Neutrophil (primary cell): Measurements from ENCODE around the gene VN1R4.
"Not testable (repeated sequence)": the region's sequence is repeated elsewhere in the genome, so short reads cannot be mapped to it uniquely, and the experiment has no call there.

ENCODE experiments used
- H3K27ac ChIP-seq: fragments of 200-600 bp; sonication (generic); 2 replicates; pipeline ENCODE4 v1.5.1; 2016; ENCODE audit warnings: mild to moderate bottlenecking, moderate library complexity
- H3K27me3 ChIP-seq: fragments of 200-600 bp; sonication (generic); 2 replicates; pipeline ENCODE4 v1.6.0; 2016; ENCODE audit warnings: mild to moderate bottlenecking
- H3K36me3 ChIP-seq: fragments of 200-600 bp; sonication (generic); 2 replicates; pipeline ENCODE4 v1.5.1; 2017
- H3K4me1 ChIP-seq, 2 experiments: fragments of 200-600 bp in 1 of 2; sonication (generic) in 1 of 2; 1 replicate in 1 of 2; 2 replicates in 1 of 2; pipeline versions ENCODE4 v1.5.1 to v1.6.1; 2013 to 2016; ENCODE audit warnings: low read depth in 1 of 2, low read length in 1 of 2, mild to moderate bottlenecking in 1 of 2, moderate library complexity in 1 of 2; ENCODE audit not compliant: control insufficient read depth in 1 of 2, insufficient read depth in 1 of 2
- H3K4me3 ChIP-seq, 2 experiments: fragments of 200-600 bp in 1 of 2; sonication (generic) in 1 of 2; 1 replicate in 1 of 2; 2 replicates in 1 of 2; pipeline ENCODE4 v1.5.1; 2013 to 2016; ENCODE audit warnings: low read depth in 1 of 2, low read length in 1 of 2, mild to moderate bottlenecking in 1 of 2, moderate library complexity in 1 of 2
- H3K9me3 ChIP-seq: fragments of 200-600 bp; sonication (generic); 2 replicates; pipeline ENCODE4 v1.5.1; 2016
- CTCF ChIP-seq: fragments of 200-600 bp; sonication (generic); IDR thresholded peaks from 2 replicates; pipeline ENCODE4 v1.5.1; 2016; ENCODE audit warnings: antibody characterized with exemption

The VN1R4 gene

GRCh38 chr19:53267623-53268022, at the start of gene VN1R4:
Gene VN1R4, minus strand, starts transcription at chr19:53267723. Its CDS starts 58 bp downstream, at chr19:53267665.
- not testable (repeated sequence) for H3K27ac ChIP-seq, H3K27me3 ChIP-seq, H3K4me1 ChIP-seq, H3K4me3 ChIP-seq, H3K9me3 ChIP-seq, H3K36me3 ChIP-seq

GRCh38 chr19:53311897-53312296, 44.4 kb upstream of the VN1R4 start:
- Histone ChIP-seq H3K27me3 (peaks cover 17% of the 10 kb centered on the region), H3K4me1 (no peaks in the 10 kb centered on the region), H3K4me3 (no peak overlapping the region), H3K36me3 (no peaks in the 10 kb centered on the region), H3K27ac (no peak overlapping the region), H3K9me3 (peaks cover 8% of the 10 kb centered on the region)
- no peak for TF ChIP-seq CTCF

GRCh38 chr19:53311044-53311443, 43.5 kb upstream of the VN1R4 start:
- peaks cover 17% of the 10 kb centered on the region for H3K27me3 ChIP-seq
- H3K9me3 ChIP-seq = peaks cover 8% of the 10 kb centered on the region
- H3K4me3 ChIP-seq = no peak overlapping the region
- no peak overlapping the region for H3K27ac ChIP-seq
- H3K36me3 ChIP-seq = no peaks in the 10 kb centered on the region
- TF ChIP-seq CTCF = no peak
- H3K4me1 ChIP-seq = no peaks in the 10 kb centered on the region

GRCh38 chr19:53308339-53308811, 40.9 kb upstream of the VN1R4 start:
- Histone ChIP-seq H3K27ac (no peak overlapping the region), H3K27me3 (peaks cover 17% of the 10 kb centered on the region), H3K36me3 (no peaks in the 10 kb centered on the region), H3K4me1 (no peaks in the 10 kb centered on the region), H3K9me3 (peaks cover 8% of the 10 kb centered on the region), H3K4me3 (no peak overlapping the region)
- no peak for TF ChIP-seq CTCF

GRCh38 chr19:53301341-53301740, 33.8 kb upstream of the VN1R4 start:
- H3K4me1 ChIP-seq, H3K4me3 ChIP-seq, H3K27ac ChIP-seq, H3K36me3 ChIP-seq, H3K27me3 ChIP-seq, H3K9me3 ChIP-seq: not testable (repeated sequence)

GRCh38 chr19:53294786-53295441, 27.4 kb upstream of the VN1R4 start:
- TF ChIP-seq CTCF = no peak
- H3K36me3 ChIP-seq = no peaks in the 10 kb centered on the region
- H3K9me3 ChIP-seq = peaks cover 16% of the 10 kb centered on the region
- H3K27ac ChIP-seq = no peak overlapping the region
- no peaks in the 10 kb centered on the region for H3K27me3 ChIP-seq
- H3K4me3 ChIP-seq = no peak overlapping the region
- H3K4me1 ChIP-seq = no peaks in the 10 kb centered on the region
